ENCODE measurements around the gene L3MBTL4.

DNA sequence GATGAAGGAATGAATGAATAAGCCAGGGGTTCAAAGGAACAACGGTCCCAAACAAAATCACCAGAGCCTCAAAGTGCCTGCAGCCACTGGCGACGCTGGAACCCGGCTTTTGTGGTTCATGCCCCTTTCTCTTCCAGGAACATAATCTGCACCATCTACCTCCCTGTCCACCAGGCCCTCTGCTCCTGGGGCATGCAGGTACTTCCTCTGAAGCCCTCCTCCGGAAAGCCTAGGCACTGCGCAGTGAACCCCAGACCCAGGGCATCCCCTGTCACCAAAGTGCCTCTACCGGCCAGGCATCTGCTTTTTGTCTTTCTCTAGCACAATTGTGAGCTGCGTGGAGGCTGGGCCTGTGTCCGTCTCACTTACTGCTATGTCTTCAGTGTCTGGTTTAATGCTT is 420.8 kb downstream of the L3MBTL4 start:
- TF ChIP-seq POLR2A (IDR thresholded peaks at IDR 0.05; ENCODE audit: borderline replicate concordance, extremely low read depth, insufficient read depth, insufficient read length) (no peak), EZH2phosphoT487 (IDR thresholded peaks at IDR 0.05; ENCODE audit: borderline replicate concordance) (no peak)
- TF ChIP-seq, protein P1, sequence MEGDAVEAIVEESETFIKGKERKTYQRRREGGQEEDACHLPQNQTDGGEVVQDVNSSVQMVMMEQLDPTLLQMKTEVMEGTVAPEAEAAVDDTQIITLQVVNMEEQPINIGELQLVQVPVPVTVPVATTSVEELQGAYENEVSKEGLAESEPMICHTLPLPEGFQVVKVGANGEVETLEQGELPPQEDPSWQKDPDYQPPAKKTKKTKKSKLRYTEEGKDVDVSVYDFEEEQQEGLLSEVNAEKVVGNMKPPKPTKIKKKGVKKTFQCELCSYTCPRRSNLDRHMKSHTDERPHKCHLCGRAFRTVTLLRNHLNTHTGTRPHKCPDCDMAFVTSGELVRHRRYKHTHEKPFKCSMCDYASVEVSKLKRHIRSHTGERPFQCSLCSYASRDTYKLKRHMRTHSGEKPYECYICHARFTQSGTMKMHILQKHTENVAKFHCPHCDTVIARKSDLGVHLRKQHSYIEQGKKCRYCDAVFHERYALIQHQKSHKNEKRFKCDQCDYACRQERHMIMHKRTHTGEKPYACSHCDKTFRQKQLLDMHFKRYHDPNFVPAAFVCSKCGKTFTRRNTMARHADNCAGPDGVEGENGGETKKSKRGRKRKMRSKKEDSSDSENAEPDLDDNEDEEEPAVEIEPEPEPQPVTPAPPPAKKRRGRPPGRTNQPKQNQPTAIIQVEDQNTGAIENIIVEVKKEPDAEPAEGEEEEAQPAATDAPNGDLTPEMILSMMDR (IDR thresholded peaks at IDR 0.05 in 2 of 3, conservative IDR thresholded peaks at IDR 0.05 in 1 of 3; ENCODE audit: borderline replicate concordance in 1 of 3, insufficient read depth in 1 of 3, low read depth in 2 of 3, low read length in 2 of 3), result no peak
- TF ChIP-seq, protein P2, sequence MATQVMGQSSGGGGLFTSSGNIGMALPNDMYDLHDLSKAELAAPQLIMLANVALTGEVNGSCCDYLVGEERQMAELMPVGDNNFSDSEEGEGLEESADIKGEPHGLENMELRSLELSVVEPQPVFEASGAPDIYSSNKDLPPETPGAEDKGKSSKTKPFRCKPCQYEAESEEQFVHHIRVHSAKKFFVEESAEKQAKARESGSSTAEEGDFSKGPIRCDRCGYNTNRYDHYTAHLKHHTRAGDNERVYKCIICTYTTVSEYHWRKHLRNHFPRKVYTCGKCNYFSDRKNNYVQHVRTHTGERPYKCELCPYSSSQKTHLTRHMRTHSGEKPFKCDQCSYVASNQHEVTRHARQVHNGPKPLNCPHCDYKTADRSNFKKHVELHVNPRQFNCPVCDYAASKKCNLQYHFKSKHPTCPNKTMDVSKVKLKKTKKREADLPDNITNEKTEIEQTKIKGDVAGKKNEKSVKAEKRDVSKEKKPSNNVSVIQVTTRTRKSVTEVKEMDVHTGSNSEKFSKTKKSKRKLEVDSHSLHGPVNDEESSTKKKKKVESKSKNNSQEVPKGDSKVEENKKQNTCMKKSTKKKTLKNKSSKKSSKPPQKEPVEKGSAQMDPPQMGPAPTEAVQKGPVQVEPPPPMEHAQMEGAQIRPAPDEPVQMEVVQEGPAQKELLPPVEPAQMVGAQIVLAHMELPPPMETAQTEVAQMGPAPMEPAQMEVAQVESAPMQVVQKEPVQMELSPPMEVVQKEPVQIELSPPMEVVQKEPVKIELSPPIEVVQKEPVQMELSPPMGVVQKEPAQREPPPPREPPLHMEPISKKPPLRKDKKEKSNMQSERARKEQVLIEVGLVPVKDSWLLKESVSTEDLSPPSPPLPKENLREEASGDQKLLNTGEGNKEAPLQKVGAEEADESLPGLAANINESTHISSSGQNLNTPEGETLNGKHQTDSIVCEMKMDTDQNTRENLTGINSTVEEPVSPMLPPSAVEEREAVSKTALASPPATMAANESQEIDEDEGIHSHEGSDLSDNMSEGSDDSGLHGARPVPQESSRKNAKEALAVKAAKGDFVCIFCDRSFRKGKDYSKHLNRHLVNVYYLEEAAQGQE (IDR thresholded peaks at IDR 0.05; ENCODE audit: low read depth), result no peak
- TF ChIP-seq, protein P3, sequence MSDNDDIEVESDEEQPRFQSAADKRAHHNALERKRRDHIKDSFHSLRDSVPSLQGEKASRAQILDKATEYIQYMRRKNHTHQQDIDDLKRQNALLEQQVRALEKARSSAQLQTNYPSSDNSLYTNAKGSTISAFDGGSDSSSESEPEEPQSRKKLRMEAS (IDR thresholded peaks at IDR 0.05), result no peak
